HL-60 (cell line): ENCODE measurements around the gene NUP93.
A peak's percentile ranks its signal among the peaks of the same experiment; 100 is the strongest.

Experiments used
- DNase-seq, 2 experiments: peaks; one replicate each; pipeline ENCODE4 v3.0.0-alpha.2; 2010 to 2020; ENCODE audit warnings: low read depth in 1 of 2, low spot score in 1 of 2
- H3K27ac ChIP-seq: fragments of 250-450 bp; sonication (Bioruptor Pico); replicated peaks from 2 replicates; pipeline ENCODE4 v1.5.1; 2020; ENCODE audit warnings: mild to moderate bottlenecking, moderate library complexity
- H3K27me3 ChIP-seq: fragments of 250-450 bp; sonication (Bioruptor Pico); 2 replicates; pipeline ENCODE4 v1.5.1; 2021; ENCODE audit warnings: mild to moderate bottlenecking, moderate library complexity; ENCODE audit not compliant: insufficient read depth, poor library complexity, severe bottlenecking
- H3K4me3 ChIP-seq: replicated peaks from 2 replicates; pipeline ENCODE4 v1.5.1; 2011; ENCODE audit warnings: mild to moderate bottlenecking, control low read depth, low read length; ENCODE audit not compliant: insufficient read depth
- CTCF ChIP-seq: IDR thresholded peaks from one replicate; pipeline ENCODE4 v1.5.1; 2011; ENCODE audit warnings: low read length, control low read depth, inconsistent platforms; ENCODE audit not compliant: insufficient read depth
- GABPA ChIP-seq: IDR thresholded peaks from 2 replicates; pipeline ENCODE4 v1.6.1; 2012; ENCODE audit warnings: low read depth
- POLR2AphosphoS5 ChIP-seq: IDR thresholded peaks from 2 replicates; pipeline ENCODE4 v1.6.1; 2012; ENCODE audit warnings: low read depth
- REST ChIP-seq: IDR thresholded peaks from 2 replicates; pipeline ENCODE4 v1.6.1; 2012; ENCODE audit warnings: low read depth; ENCODE audit not compliant: insufficient replicate concordance
- SPI1 ChIP-seq: IDR thresholded peaks from 2 replicates; pipeline ENCODE4 v1.6.1; 2012; ENCODE audit warnings: low read depth, mild to moderate bottlenecking, borderline replicate concordance

Gene NUP93

GRCh38 chr16:56848955-56849689 lies 119.2 kb downstream of the NUP93 start:
- DNase-seq, result no peak
- Histone ChIP-seq H3K27me3 (no peaks in the 10 kb centered on the region), H3K27ac (no peak overlapping the region), H3K4me3 (no peak overlapping the region)
- no peak for TF ChIP-seq GABPA
- no peak for TF ChIP-seq CTCF
- no peak for TF ChIP-seq POLR2AphosphoS5
- no peak for TF ChIP-seq SPI1
- no peak for TF ChIP-seq REST

- Histone ChIP-seq H3K4me3 (no peak overlapping the region), H3K27ac (no peak overlapping the region), H3K27me3 (no peaks in the 10 kb centered on the region)
- no peak for DNase-seq
- TF ChIP-seq GABPA (no peak), REST (no peak), SPI1 (no peak), POLR2AphosphoS5 (no peak), CTCF (no peak)
These were observed 120.1 kb downstream of the NUP93 start for GRCh38 chr16:56849690-56850680.

GRCh38 chr16:56851671-56852400 lies 121.9 kb downstream of the NUP93 start:
- Histone ChIP-seq H3K4me3 (no peak overlapping the region), H3K27ac (no peak overlapping the region), H3K27me3 (no peaks in the 10 kb centered on the region)
- TF ChIP-seq SPI1 (no peak), CTCF (peak; percentile 32), REST (no peak)
- DNase-seq, result peak in 1 of 2 experiments; percentile 22
